Prostate gland (tissue), 2 donors: ENCODE results near the gene ALG3. TPM values are rescaled to one million over a fixed set of nuclear protein-coding genes. Genes with fewer than 3 reads are reported as not detected.

ENCODE experiments used
- DNase-seq: peaks from one replicate; pipeline ENCODE4 v3.0.0-alpha.2; 2019; ENCODE audit warnings: low spot score
- H3K27ac ChIP-seq, 2 donors: fragments of 200-600 bp; sonication (generic); 2 replicates each; pipeline ENCODE4 v1.5.1; 2017 to 2019
- H3K27me3 ChIP-seq: fragments of 200-600 bp; sonication (generic); replicated peaks from 2 replicates; pipeline ENCODE4 v1.5.1; 2019; ENCODE audit not compliant: insufficient read depth
- H3K36me3 ChIP-seq, 2 donors: fragments of 200-600 bp; sonication (generic); 1 replicate in 1 of 2; 2 replicates in 1 of 2; pipeline versions ENCODE4 v1.5.1 to v1.8.1; 2017 to 2019
- H3K4me1 ChIP-seq: fragments of 200-600 bp; sonication (generic); replicated peaks from 2 replicates; pipeline ENCODE4 v1.5.1; 2019
- H3K4me3 ChIP-seq, 2 donors: fragments of 200-600 bp; sonication (generic); 2 replicates each; pipeline ENCODE4 v1.5.1; 2017 to 2019
- H3K9me3 ChIP-seq: fragments of 200-600 bp; sonication (generic); 2 replicates; pipeline ENCODE4 v1.5.1; 2017
- CTCF ChIP-seq, 4 experiments: fragments of 200-600 bp in 2 of 4; fragments of 450-650 bp in 2 of 4; sonication (generic) in 2 of 4; IDR thresholded peaks; 1 replicate in 3 of 4; 2 replicates in 1 of 4; pipeline ENCODE4 v1.5.1; 2016 to 2019; ENCODE audit warnings: antibody characterized with exemption in 4 of 4, mild to moderate bottlenecking in 2 of 4, moderate library complexity in 2 of 4
- POLR2A ChIP-seq: fragments of 450-650 bp; IDR thresholded peaks from one replicate; pipeline ENCODE4 v1.6.1; 2016; ENCODE audit warnings: antibody characterized with exemption, mild to moderate bottlenecking
- POLR2AphosphoS5 ChIP-seq: sonication (generic); formaldehyde crosslinking; IDR thresholded peaks from one replicate; pipeline ENCODE4 v1.6.1; 2017; ENCODE audit warnings: antibody characterized with exemption
- WGBS: methylation state at CpG from one replicate; pipeline ENCODE4 v1.1.5; 2018; 5-methylcytosine and 5-hydroxymethylcytosine counted together
- intact Hi-C: fragments of 100-400 bp; cut with DNase I; formaldehyde crosslinking; loops from one replicate; pipeline ENCODE4 v1.14.2; 2022
- total RNA-seq, 2 donors: library from RNA; depleted of rRNA; stranded (reverse); fragments of >200 nt; gene quantifications; one replicate each; pipeline ENCODE4 v1.1.0, GENCODE V29; 2016

ALG3 gene
- total RNA-seq, 2 donors from 2014 or later, result 78.4 to 79.4 TPM

- H3K27me3 ChIP-seq, result no peaks in the 10 kb centered on the region
- no peaks in the 10 kb centered on the region for H3K4me1 ChIP-seq
- no peak for DNase-seq
- TF ChIP-seq CTCF (IDR thresholded peaks at IDR 0.05), result no peak
- H3K4me3 ChIP-seq, result no peak overlapping the region
- no peak overlapping the region for H3K27ac ChIP-seq
- no peaks in the 10 kb centered on the region for H3K9me3 ChIP-seq
- intact Hi-C loops, result no loop called here
- peaks cover 0 to 5% of the 10 kb centered on the region in 2 donors for H3K36me3 ChIP-seq
- WGBS, result 90% methylated on average over 8 of the region's 8 CpGs
Observed at GRCh38 chr3:184239221-184239620, 9.5 kb downstream of the ALG3 start.

GRCh38 chr3:184238246-184238818 is 10.4 kb downstream of the ALG3 start:
- WGBS, result 71% methylated on average over 13 of the region's 13 CpGs
- H3K4me1 ChIP-seq, result no peaks in the 10 kb centered on the region
- H3K36me3 ChIP-seq, result peaks cover 0 to 5% of the 10 kb centered on the region in 2 donors
- no peaks in the 10 kb centered on the region for H3K27me3 ChIP-seq
- H3K9me3 ChIP-seq, result no peaks in the 10 kb centered on the region
- no peak for DNase-seq
- no peak for TF ChIP-seq POLR2A
- no peak for TF ChIP-seq POLR2AphosphoS5
- TF ChIP-seq CTCF (IDR thresholded peaks at IDR 0.05), result no peak
- H3K4me3 ChIP-seq, result no peak overlapping the region
- intact Hi-C loops, result no loop called here
- no peak overlapping the region for H3K27ac ChIP-seq

GRCh38 chr3:184237807-184238206 is 11.0 kb downstream of the ALG3 start:
- 26% methylated on average over 1 of the region's 1 CpG for whole genome bisulfite sequencing
- intact Hi-C loops, result no loop called here
- Histone ChIP-seq H3K9me3 (no peaks in the 10 kb centered on the region), H3K4me1 (no peaks in the 10 kb centered on the region), H3K4me3 (no peak overlapping the region), H3K27me3 (no peaks in the 10 kb centered on the region), H3K27ac (no peak overlapping the region), H3K36me3 (peaks cover 0 to 4% of the 10 kb centered on the region in 2 donors)
- TF ChIP-seq POLR2A (no peak), CTCF (IDR thresholded peaks at IDR 0.05) (no peak), POLR2AphosphoS5 (no peak)
- no peak for DNase-seq

- WGBS, result 75% methylated on average over 7 of the region's 7 CpGs
- no peak for TF ChIP-seq POLR2A
- no peak for TF ChIP-seq CTCF (IDR thresholded peaks at IDR 0.05)
- TF ChIP-seq POLR2AphosphoS5, result no peak
- H3K27ac ChIP-seq, result no peak overlapping the region
- H3K9me3 ChIP-seq, result no peaks in the 10 kb centered on the region
- H3K4me1 ChIP-seq, result no peaks in the 10 kb centered on the region
- no peak overlapping the region for H3K4me3 ChIP-seq
- H3K36me3 ChIP-seq, result no peaks in the 10 kb centered on the region
- intact Hi-C loops, result no loop called here
- DNase-seq, result no peak
- H3K27me3 ChIP-seq, result no peaks in the 10 kb centered on the region
Observed at GRCh38 chr3:184237211-184237610, 11.6 kb downstream of the ALG3 start.

- no peak for DNase-seq
- Histone ChIP-seq H3K4me1 (no peaks in the 10 kb centered on the region), H3K27ac (no peak overlapping the region), H3K27me3 (no peaks in the 10 kb centered on the region), H3K36me3 (no peaks in the 10 kb centered on the region), H3K4me3 (no peak overlapping the region), H3K9me3 (no peaks in the 10 kb centered on the region)
- intact Hi-C loops, result no loop called here
- TF ChIP-seq POLR2A, result no peak
- TF ChIP-seq CTCF (IDR thresholded peaks at IDR 0.05), result no peak
- no peak for TF ChIP-seq POLR2AphosphoS5
- 77% methylated on average over 3 of the region's 3 CpGs for WGBS
Observed at GRCh38 chr3:184236636-184237035, 12.1 kb downstream of the ALG3 start.
